ENCODE data around the gene ALX3. TPM values are rescaled to one million over a fixed set of nuclear protein-coding genes. Genes with fewer than 3 reads are reported as not detected.

The ALX3 gene
- not detected for polyA plus RNA-seq (ENCODE audit: insufficient read length)
- long read RNA-seq, donor 1: 0 reads
- long read RNA-seq, donor 2: 0 reads
- long read RNA-seq, donor 3: 0 reads
- long read RNA-seq, donor 4: 0 reads
- long read RNA-seq, donor 5: 0 reads
- long read RNA-seq, donor 6: 0 reads
- long read RNA-seq, donor 7: 0 reads
- long read RNA-seq, donor 8, partial matches to known transcripts: 8 of 8 reads
- long read RNA-seq, donor 8, other reads (novel, unspliced or antisense): 0 of 8 reads

GRCh38 chr1:110070671-110071242, at the start of gene ALX3:
Gene ALX3, minus strand, starts transcription at chr1:110070672. Its CDS starts 60 bp downstream, at chr1:110070612.
- DNase-seq: no peak

GRCh38 chr1:110119843-110120242, 49.4 kb upstream of the ALX3 start:
- no peak for DNase-seq

- no peak for DNase-seq
Measured at GRCh38 chr1:110118636-110119396, 48.3 kb upstream of the ALX3 start.

- DNase-seq: no peak
Measured at GRCh38 chr1:110114784-110115183, 44.3 kb upstream of the ALX3 start.

- DNase-seq: no peak
Measured at GRCh38 chr1:110114173-110114572, 43.7 kb upstream of the ALX3 start.

GRCh38 chr1:110113551-110113950, 43.1 kb upstream of the ALX3 start:
- no peak for DNase-seq

GRCh38 chr1:110112656-110113055, 42.2 kb upstream of the ALX3 start:
- DNase-seq: no peak

GRCh38 chr1:110112143-110112542, 41.7 kb upstream of the ALX3 start, which contains the start of gene UBL4B:
Gene UBL4B, plus strand, starts transcription at chr1:110112443. Its CDS starts 92 bp downstream, at chr1:110112535.
- DNase-seq: no peak

- DNase-seq: no peak
Measured at GRCh38 chr1:110111081-110111480, 40.6 kb upstream of the ALX3 start.

GRCh38 chr1:110107867-110108469, 37.5 kb upstream of the ALX3 start:
- no peak for DNase-seq

GRCh38 chr1:110106013-110106941, 35.8 kb upstream of the ALX3 start:
- peak; percentile 64 for DNase-seq

- no peak for DNase-seq
Measured at GRCh38 chr1:110102081-110102480, 31.6 kb upstream of the ALX3 start.

GRCh38 chr1:110100335-110100734, 29.9 kb upstream of the ALX3 start:
- no peak for DNase-seq

- no peak for DNase-seq
Measured at GRCh38 chr1:110098222-110099026, 28.0 kb upstream of the ALX3 start.

GRCh38 chr1:110097507-110098221, 27.2 kb upstream of the ALX3 start:
- no peak for DNase-seq

- no peak for DNase-seq
Measured at GRCh38 chr1:110094931-110095654, 24.6 kb upstream of the ALX3 start.

- DNase-seq: no peak
Measured at GRCh38 chr1:110092991-110093390, 22.5 kb upstream of the ALX3 start.

- no peak for DNase-seq
Measured at GRCh38 chr1:110091791-110092190, 21.3 kb upstream of the ALX3 start.

GRCh38 chr1:110091381-110091780, 20.9 kb upstream of the ALX3 start:
- no peak for DNase-seq

All from left kidney (tissue), 8 donors.